BE2C (cell line): ENCODE data around the gene CAP2.
"Not testable (repeated sequence)": the region's sequence is repeated elsewhere in the genome, so short reads cannot be mapped to it uniquely, and the experiment has no call there.

Experiments used
- DNase-seq: peaks from one replicate; pipeline ENCODE4 v3.0.0-alpha.2; 2020
- H3K27me3 ChIP-seq: fragments of 250-450 bp; sonication (Bioruptor Pico); 2 replicates; pipeline ENCODE4 v1.5.1; 2020; ENCODE audit warnings: mild to moderate bottlenecking
- H3K36me3 ChIP-seq: fragments of 250-450 bp; sonication (Bioruptor Pico); 2 replicates; pipeline ENCODE4 v1.5.1; 2020; ENCODE audit warnings: mild to moderate bottlenecking
- H3K4me1 ChIP-seq: fragments of 250-450 bp; sonication (Bioruptor Pico); 2 replicates; pipeline ENCODE4 v1.5.1; 2020
- H3K4me3 ChIP-seq: 2 replicates; pipeline ENCODE4 v1.5.1; 2011; ENCODE audit warnings: low read depth, low read length
- H3K9me3 ChIP-seq: fragments of 250-450 bp; sonication (Bioruptor Pico); 2 replicates; pipeline ENCODE4 v1.5.1; 2020
- CTCF ChIP-seq: IDR thresholded peaks from 2 replicates; pipeline ENCODE4 v1.5.1; 2012; ENCODE audit warnings: mild to moderate bottlenecking, low read depth, low read length

The CAP2 gene

GRCh38 chr6:17439243-17439993 is 46.0 kb downstream of the CAP2 start:
- Histone ChIP-seq H3K36me3 (no peaks in the 10 kb centered on the region), H3K4me1 (no peaks in the 10 kb centered on the region), H3K27me3 (no peaks in the 10 kb centered on the region), H3K4me3 (no peak overlapping the region), H3K9me3 (no peaks in the 10 kb centered on the region)
- TF ChIP-seq CTCF: no peak
- DNase-seq: no peak

DNA sequence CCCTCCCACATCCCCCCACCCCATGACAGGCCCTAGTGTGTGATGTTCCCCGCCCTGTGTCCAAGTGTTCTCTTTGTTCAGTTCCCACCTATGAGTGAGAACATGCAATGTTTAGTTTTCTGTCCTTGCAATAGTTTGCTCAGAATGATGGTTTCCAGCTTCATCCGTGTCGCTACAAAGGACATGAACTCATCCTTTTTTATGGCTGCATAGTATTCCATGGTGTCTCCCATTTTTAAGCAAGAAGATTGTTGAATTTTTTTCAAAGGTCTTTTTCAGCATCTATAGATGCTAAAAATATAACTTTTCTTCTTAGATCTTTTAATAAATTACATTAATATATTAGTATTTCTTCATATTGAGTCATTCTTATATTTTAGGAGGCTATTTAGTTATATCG is 47.4 kb downstream of the CAP2 start:
- not testable (repeated sequence) for H3K36me3 ChIP-seq, H3K27me3 ChIP-seq

DNA sequence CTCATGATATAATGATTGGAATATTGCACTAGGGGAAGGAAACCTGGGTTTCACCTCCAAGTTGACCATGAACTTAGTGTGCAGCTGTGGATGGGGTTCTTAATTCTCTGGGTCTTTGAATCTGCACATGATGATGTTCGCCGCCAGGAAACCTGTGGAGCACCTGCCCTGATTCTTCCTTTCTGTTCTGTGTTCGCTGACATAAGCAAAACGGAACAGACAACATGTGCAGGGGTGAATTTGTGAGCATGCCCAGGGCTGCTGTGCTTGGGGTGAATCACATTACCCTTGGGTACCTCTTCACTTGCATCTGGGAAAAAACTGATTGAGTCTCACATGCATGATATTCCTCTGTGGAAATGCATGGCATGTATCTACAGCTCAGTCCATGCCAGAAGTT is 48.8 kb downstream of the CAP2 start:
- H3K36me3 ChIP-seq: no peaks in the 10 kb centered on the region
- no peaks in the 10 kb centered on the region for H3K27me3 ChIP-seq
- DNase-seq: no peak
- no peak overlapping the region for H3K4me3 ChIP-seq
- no peak for TF ChIP-seq CTCF
- H3K4me1 ChIP-seq: no peaks in the 10 kb centered on the region
- H3K9me3 ChIP-seq: no peaks in the 10 kb centered on the region

More for the DNA sequence above, 47.4 kb downstream of the CAP2 start:
- not testable (repeated sequence) for H3K4me3 ChIP-seq, H3K9me3 ChIP-seq, DNase-seq, H3K4me1 ChIP-seq

DNA sequence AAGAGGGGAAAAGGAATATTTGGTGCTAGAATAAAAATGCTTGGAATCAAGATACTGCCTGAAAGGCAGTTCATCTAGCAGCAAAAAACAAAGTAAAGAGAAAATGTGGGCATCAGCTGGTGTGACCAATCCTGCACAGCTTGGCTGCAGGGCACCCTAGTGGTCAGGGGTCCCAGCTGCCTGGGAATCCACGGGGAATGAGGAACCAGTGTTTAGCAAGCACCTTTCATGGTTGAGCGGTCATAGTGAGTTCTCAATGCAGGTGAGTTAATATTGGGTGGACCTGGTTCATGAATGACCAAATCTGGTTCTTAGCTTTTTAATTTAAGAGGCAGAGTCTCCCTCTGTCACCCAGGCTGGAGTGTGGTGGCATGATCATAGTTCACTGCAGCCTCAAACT is 53.3 kb downstream of the CAP2 start:
- Histone ChIP-seq H3K4me1 (no peaks in the 10 kb centered on the region), H3K4me3 (no peak overlapping the region)
- DNase-seq: no peak

GRCh38 chr6:17448165-17448564 is 54.8 kb downstream of the CAP2 start:
- H3K4me1 ChIP-seq: no peaks in the 10 kb centered on the region
- DNase-seq: no peak
- H3K36me3 ChIP-seq: no peaks in the 10 kb centered on the region

More for the DNA sequence above, 53.3 kb downstream of the CAP2 start:
- no peaks in the 10 kb centered on the region for H3K36me3 ChIP-seq
- no peaks in the 10 kb centered on the region for H3K9me3 ChIP-seq
- H3K27me3 ChIP-seq: no peaks in the 10 kb centered on the region
- TF ChIP-seq CTCF: no peak

GRCh38 chr6:17450397-17450796 is 57.0 kb downstream of the CAP2 start:
- Histone ChIP-seq H3K27me3 (no peaks in the 10 kb centered on the region), H3K9me3 (no peaks in the 10 kb centered on the region), H3K4me3 (no peak overlapping the region), H3K4me1 (no peaks in the 10 kb centered on the region), H3K36me3 (no peaks in the 10 kb centered on the region)
- TF ChIP-seq CTCF: no peak
- DNase-seq: no peak

More at GRCh38 chr6:17448165-17448564, 54.8 kb downstream of the CAP2 start:
- Histone ChIP-seq H3K27me3 (no peaks in the 10 kb centered on the region), H3K9me3 (no peaks in the 10 kb centered on the region), H3K4me3 (no peak overlapping the region)
- TF ChIP-seq CTCF: no peak
